ENCODE data around the gene RASGRF2.

RASGRF2 gene

DNA sequence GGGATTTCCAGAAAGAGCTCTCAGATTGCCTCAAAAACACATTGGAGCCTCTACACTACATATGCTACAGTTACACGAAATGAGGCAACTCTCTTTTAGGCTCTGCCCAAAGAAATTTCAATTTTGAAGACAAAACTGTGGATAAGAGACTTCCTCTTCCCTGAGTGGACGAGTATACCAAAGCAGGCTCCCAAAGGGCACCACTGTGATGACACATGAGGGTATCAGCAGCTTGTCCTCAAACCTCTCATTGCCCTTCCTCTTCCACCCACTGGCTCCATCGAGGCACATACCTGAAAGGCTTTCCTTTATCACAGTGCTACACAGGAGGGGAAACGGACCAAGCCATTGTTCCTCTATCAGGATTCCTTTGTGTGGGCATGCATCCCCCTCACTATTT, 284.3 kb downstream of the RASGRF2 start:
- no peak for DNase-seq (ENCODE audit: low read depth)
- TF ChIP-seq CTCF (IDR thresholded peaks at IDR 0.05; ENCODE audit: control insufficient read depth, extremely low read depth, insufficient read depth), result no peak

DNA sequence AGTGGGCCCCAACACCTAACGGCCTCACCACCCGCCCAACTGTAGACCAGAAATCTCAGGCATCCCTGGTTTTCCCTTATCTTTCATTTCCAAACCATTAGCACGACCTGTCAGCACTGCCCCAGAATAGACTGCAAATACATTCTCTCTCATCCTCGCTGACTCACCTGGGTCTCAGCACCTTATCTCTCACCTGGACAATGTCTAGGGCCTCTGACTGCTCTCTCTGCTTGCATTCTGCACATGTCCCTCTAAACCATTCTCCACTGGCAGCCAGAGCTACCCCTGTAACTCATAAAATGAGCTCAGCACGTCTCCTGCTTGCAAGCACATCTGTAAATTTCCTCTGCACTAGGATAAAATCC, 285.7 kb downstream of the RASGRF2 start:
- DNase-seq (ENCODE audit: low read depth), result no peak
- no peak for TF ChIP-seq CTCF (IDR thresholded peaks at IDR 0.05; ENCODE audit: control insufficient read depth, extremely low read depth, insufficient read depth)
- H3K4me3 ChIP-seq (ENCODE audit: low read depth, low read length), result no peak overlapping the region

More for the DNA sequence above, 284.3 kb downstream of the RASGRF2 start:
- H3K4me3 ChIP-seq (ENCODE audit: low read depth, low read length), result no peak overlapping the region

DNA sequence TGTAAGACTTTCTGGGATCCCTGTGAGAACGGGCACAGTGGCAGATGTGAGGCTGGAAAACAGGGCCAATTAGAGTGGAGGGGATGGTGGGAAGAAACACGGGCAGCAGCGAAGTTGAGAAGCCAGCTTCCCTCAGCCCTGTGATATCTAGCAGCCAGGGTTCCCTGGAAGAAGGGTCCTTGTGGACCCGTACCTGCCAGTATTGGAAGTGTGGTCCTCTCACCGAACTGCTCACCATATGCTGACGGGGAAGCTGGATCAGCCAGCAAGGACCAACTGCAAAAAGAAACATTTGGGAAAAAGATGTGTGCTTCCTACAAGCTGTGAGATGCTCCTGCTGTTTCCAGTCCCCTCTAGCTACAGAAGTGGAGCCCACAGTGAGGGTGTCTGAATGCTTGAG, 286.5 kb downstream of the RASGRF2 start:
- TF ChIP-seq CTCF (IDR thresholded peaks at IDR 0.05; ENCODE audit: control insufficient read depth, extremely low read depth, insufficient read depth), result no peak
- no peak for DNase-seq (ENCODE audit: low read depth)
- no peak overlapping the region for H3K4me3 ChIP-seq (ENCODE audit: low read depth, low read length)

DNA sequence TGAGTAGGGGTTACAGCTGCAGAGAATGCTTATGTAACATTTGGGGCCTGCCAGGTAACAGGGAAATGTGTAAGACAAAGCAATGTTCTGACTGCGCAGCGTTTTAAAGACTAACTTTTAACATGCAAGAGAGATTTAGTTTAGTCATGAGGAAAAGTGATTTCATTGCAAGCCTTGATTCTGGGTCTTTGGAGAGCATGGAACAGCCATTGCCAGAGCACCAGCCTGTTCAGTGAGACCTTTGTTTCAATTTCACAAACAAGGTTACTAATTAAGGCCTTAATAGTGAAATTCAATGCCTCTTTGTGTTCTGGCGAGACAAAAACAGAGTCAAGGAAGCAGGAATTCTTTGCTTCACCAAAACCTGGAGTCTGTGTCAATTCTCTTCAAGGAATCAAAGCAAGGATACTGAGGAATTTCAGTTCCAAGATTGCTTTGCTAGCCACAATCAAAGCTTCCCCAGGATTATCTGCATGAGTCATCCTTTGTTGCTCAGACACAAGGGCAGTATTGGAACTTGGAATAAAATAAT, 287.3 kb downstream of the RASGRF2 start:
- no peak for TF ChIP-seq CTCF (IDR thresholded peaks at IDR 0.05; ENCODE audit: control insufficient read depth, extremely low read depth, insufficient read depth)
- H3K4me3 ChIP-seq (ENCODE audit: low read depth, low read length), result no peak overlapping the region
- DNase-seq (ENCODE audit: low read depth), result no peak

- TF ChIP-seq CTCF (IDR thresholded peaks at IDR 0.05; ENCODE audit: control insufficient read depth, extremely low read depth, insufficient read depth), result no peak
- no peak overlapping the region for H3K4me3 ChIP-seq (ENCODE audit: low read depth, low read length)
- no peak for DNase-seq (ENCODE audit: low read depth)
Observed at GRCh38 chr5:81249240-81249639, 289.1 kb downstream of the RASGRF2 start.

- no peak for DNase-seq (ENCODE audit: low read depth)
- TF ChIP-seq CTCF (IDR thresholded peaks at IDR 0.05; ENCODE audit: control insufficient read depth, extremely low read depth, insufficient read depth), result no peak
- H3K4me3 ChIP-seq (ENCODE audit: low read depth, low read length), result no peak overlapping the region
Observed at GRCh38 chr5:81250004-81250403, 289.8 kb downstream of the RASGRF2 start.

- H3K4me3 ChIP-seq (ENCODE audit: low read depth, low read length), result no peak overlapping the region
- TF ChIP-seq CTCF (IDR thresholded peaks at IDR 0.05; ENCODE audit: control insufficient read depth, extremely low read depth, insufficient read depth), result no peak
- DNase-seq (ENCODE audit: low read depth), result no peak
Observed at GRCh38 chr5:81251922-81252321, 291.8 kb downstream of the RASGRF2 start.
